GM18505 (cell line): Measurements from ENCODE around the gene ZNF784.
"Not testable (repeated sequence)": the region's sequence is repeated elsewhere in the genome, so short reads cannot be mapped to it uniquely, and the experiment has no call there.

ENCODE experiments used
- ATAC-seq: cut with Tn5 transposase; IDR thresholded peaks from one replicate; pipeline ENCODE4 v1.9.1; 2021; ENCODE audit not compliant: unreplicated experiment
- POLR2A ChIP-seq: IDR thresholded peaks from 4 replicates; pipeline ENCODE4 v1.6.1; 2011; ENCODE audit warnings: borderline replicate concordance; ENCODE audit not compliant: insufficient read depth, insufficient read length; ENCODE audit errors: extremely low read depth

Gene ZNF784

GRCh38 chr19:55578761-55579747 lies 45.3 kb downstream of the ZNF784 start:
- no peak for ATAC-seq
- TF ChIP-seq POLR2A: no peak

- no peak for TF ChIP-seq POLR2A
- no peak for ATAC-seq
These were observed 46.2 kb downstream of the ZNF784 start for GRCh38 chr19:55578031-55578760.

GRCh38 chr19:55576746-55577145 lies 47.6 kb downstream of the ZNF784 start:
- ATAC-seq: no peak
- no peak for TF ChIP-seq POLR2A

- ATAC-seq: not testable (repeated sequence)
These were observed 50.4 kb downstream of the ZNF784 start for GRCh38 chr19:55573929-55574328.
